HCT116 (cell line): Measurements from ENCODE around the gene KNTC1. TPM values are rescaled to one million over a fixed set of nuclear protein-coding genes. Genes with fewer than 3 reads are reported as not detected.

Experiments used
- ATAC-seq: fragments of 200-7000 bp; cut with Tn5 transposase; 2 replicates; pipeline ENCODE4 v1.9.1; 2020; ENCODE audit warnings: mild to moderate bottlenecking, moderate library complexity
- BruUV-seq: library from RNA; stranded (reverse); fragments of 400-500 nt; replicated peaks from 2 replicates; lab custom pipeline; 2021; lab: Mats Ljungman, UMichigan
- CTCF ChIA-PET: fragments of 300-600 bp; sonication (Branson Sonifier 250); formaldehyde crosslinking; loops from one replicate; lab custom pipeline; 2021; ENCODE audit warnings: antibody characterized with exemption; lab: Charles Lee
- POLR2A ChIA-PET: fragments of 300-600, 350-600 bp; sonication (Branson Sonifier 250); formaldehyde crosslinking; loops from one replicate; lab custom pipeline; 2021; ENCODE audit warnings: antibody characterized with exemption; lab: Charles Lee
- RAD21 ChIA-PET, 2 experiments: fragments of 300-600 bp; sonication (Branson Sonifier 250); formaldehyde crosslinking; loops; one replicate each; lab custom pipeline; 2023; ENCODE audit warnings: low total read pairs in 2 of 2; ENCODE audit not compliant: uncharacterized antibody in 2 of 2, unreplicated experiment in 2 of 2, low non-redundant PET in 1 of 2; lab: Charles Lee
- DNase-seq: peaks from one replicate; pipeline ENCODE4 v3.0.0-alpha.2; 2010; ENCODE audit warnings: low read depth, low spot score
- H2AFZ ChIP-seq: fragments of 200-600 bp; shearing (Covaris generic), sonication (generic); 2 replicates; pipeline ENCODE4 v1.6.1; 2017; ENCODE audit warnings: low read depth, mixed run types, mixed read lengths, antibody characterized with exemption, low read length; ENCODE audit not compliant: poor library complexity, severe bottlenecking
- H3K27ac ChIP-seq: 2 replicates; pipeline ENCODE4 v1.5.1; 2012; ENCODE audit warnings: low read depth, low read length
- H3K27me3 ChIP-seq: fragments of 200-600 bp; sonication (generic); 2 replicates; pipeline ENCODE4 v1.6.1; 2016; ENCODE audit warnings: mixed run types, low read length, mixed read lengths; ENCODE audit not compliant: insufficient read depth
- H3K36me3 ChIP-seq, 2 experiments: fragments of 200-500 bp in 1 of 2; fragments of 200-600 bp in 1 of 2; sonication (Bioruptor generic) in 1 of 2; sonication (generic) in 1 of 2; 2 replicates each; pipeline versions ENCODE4 v1.5.1 to v1.6.1; 2014 to 2016; ENCODE audit warnings: low read length in 2 of 2, inconsistent platforms in 1 of 2, mixed read lengths in 1 of 2, mixed run types in 1 of 2; ENCODE audit not compliant: insufficient read depth in 2 of 2, control insufficient read depth in 1 of 2
- H3K4me1 ChIP-seq, 2 experiments: fragments of 200-600 bp in 1 of 2; sonication (generic) in 1 of 2; 2 replicates each; pipeline versions ENCODE4 v1.5.1 to v1.6.1; 2012 to 2017; ENCODE audit warnings: low read length in 2 of 2, inconsistent platforms in 1 of 2, mild to moderate bottlenecking in 1 of 2, mixed read lengths in 1 of 2, mixed run types in 1 of 2, moderate library complexity in 1 of 2; ENCODE audit not compliant: insufficient read depth in 2 of 2, control insufficient read depth in 1 of 2
- H3K4me2 ChIP-seq: fragments of 200-600 bp; sonication (generic); 2 replicates; pipeline ENCODE4 v1.6.1; 2017; ENCODE audit warnings: mixed run types, low read length, mixed read lengths
- H3K4me3 ChIP-seq, 2 experiments: fragments of 200-600 bp in 1 of 2; sonication (generic) in 1 of 2; replicated peaks in 1 of 2; 2 replicates each; pipeline ENCODE4 v1.5.1; 2011 to 2016; ENCODE audit warnings: low read length in 2 of 2, control low read depth in 1 of 2, low read depth in 1 of 2, mild to moderate bottlenecking in 1 of 2, mixed read lengths in 1 of 2, mixed run types in 1 of 2
- H3K79me2 ChIP-seq: fragments of 200-600 bp; sonication (generic); 2 replicates; pipeline ENCODE4 v1.6.1; 2017; ENCODE audit warnings: mild to moderate bottlenecking, mixed run types, low read length, moderate library complexity, mixed read lengths; ENCODE audit not compliant: insufficient read depth
- H3K9ac ChIP-seq: fragments of 200-600 bp; sonication (generic); 2 replicates; pipeline ENCODE4 v1.6.1; 2016; ENCODE audit warnings: low read length, mixed read lengths
- H3K9me2 ChIP-seq: fragments of 200-600 bp; sonication (generic), shearing (Covaris generic); 2 replicates; pipeline ENCODE4 v1.6.1; 2017; ENCODE audit warnings: mixed run types, mild to moderate bottlenecking, moderate library complexity; ENCODE audit not compliant: insufficient read depth
- H3K9me3 ChIP-seq, 2 experiments: fragments of 200-500 bp in 1 of 2; fragments of 200-600 bp in 1 of 2; sonication (Bioruptor generic) in 1 of 2; sonication (generic) in 1 of 2; 2 replicates each; pipeline ENCODE4 v1.6.1; 2014 to 2017; ENCODE audit warnings: low read length in 2 of 2, mixed read lengths in 2 of 2, inconsistent platforms in 1 of 2, low read depth in 1 of 2, mild to moderate bottlenecking in 1 of 2, mixed run types in 1 of 2, moderate library complexity in 1 of 2; ENCODE audit not compliant: control insufficient read depth in 1 of 2, insufficient read depth in 1 of 2
- H4K20me1 ChIP-seq: fragments of 200-600 bp; sonication (generic), shearing (Covaris generic); 2 replicates; pipeline ENCODE4 v1.6.1; 2017; ENCODE audit warnings: mixed run types, mild to moderate bottlenecking, moderate library complexity; ENCODE audit not compliant: insufficient read depth
- ATF3 ChIP-seq: IDR thresholded peaks from 2 replicates; pipeline ENCODE4 v1.6.1; 2012
- CBX3 ChIP-seq: IDR thresholded peaks from 2 replicates; pipeline ENCODE4 v1.6.1; 2012; ENCODE audit warnings: low read depth
- CEBPB ChIP-seq: IDR thresholded peaks from 2 replicates; pipeline ENCODE4 v1.6.1; 2012; ENCODE audit warnings: low read depth
- EGR1 ChIP-seq: IDR thresholded peaks from 2 replicates; pipeline ENCODE4 v1.6.1; 2012; ENCODE audit warnings: low read depth
- ELF1 ChIP-seq: IDR thresholded peaks from 2 replicates; pipeline ENCODE4 v1.6.1; 2012; ENCODE audit warnings: low read depth, borderline replicate concordance
- EZH2phosphoT487 ChIP-seq: fragments of 200-600 bp; IDR thresholded peaks from 2 replicates; pipeline ENCODE4 v1.6.1; 2018; ENCODE audit warnings: antibody characterized with exemption, borderline replicate concordance
- FOSL1 ChIP-seq: IDR thresholded peaks from 2 replicates; pipeline ENCODE4 v1.6.1; 2012; ENCODE audit warnings: low read depth
- JUND ChIP-seq: IDR thresholded peaks from 2 replicates; pipeline ENCODE4 v1.6.1; 2012
- MAX ChIP-seq: IDR thresholded peaks from 2 replicates; pipeline ENCODE4 v1.6.1; 2012
- POLR2A ChIP-seq: IDR thresholded peaks from 2 replicates; pipeline ENCODE4 v1.7.0; 2011; ENCODE audit warnings: borderline replicate concordance; ENCODE audit not compliant: insufficient read depth, insufficient read length; ENCODE audit errors: extremely low read depth
- POLR2AphosphoS5 ChIP-seq: IDR thresholded peaks from 2 replicates; pipeline ENCODE4 v1.6.1; 2011; ENCODE audit warnings: mild to moderate bottlenecking, low read depth, low read length, moderate library complexity
- RAD21 ChIP-seq: IDR thresholded peaks from 2 replicates; pipeline ENCODE4 v1.6.1; 2012; ENCODE audit warnings: low read depth, mild to moderate bottlenecking
- SP1 ChIP-seq: IDR thresholded peaks from 2 replicates; pipeline ENCODE4 v1.6.1; 2012; ENCODE audit warnings: low read depth
- SRF ChIP-seq: IDR thresholded peaks from 2 replicates; pipeline ENCODE4 v1.6.1; 2012; ENCODE audit warnings: low read depth
- YY1 ChIP-seq: IDR thresholded peaks from 2 replicates; pipeline ENCODE4 v1.6.1; 2011; ENCODE audit warnings: low read length, low read depth, moderate library complexity, mild to moderate bottlenecking; ENCODE audit not compliant: insufficient replicate concordance; ENCODE audit errors: extremely low read depth
- ZFX ChIP-seq: fragments of 450-650 bp; IDR thresholded peaks from 2 replicates; pipeline ENCODE4 v1.6.1; 2017
- ZNF274 ChIP-seq: fragments of 200-500 bp; sonication (Bioruptor generic); IDR thresholded peaks from 2 replicates; pipeline ENCODE4 v1.6.1; 2014; ENCODE audit warnings: mild to moderate bottlenecking, low read depth, low read length, inconsistent platforms
- intact Hi-C: fragments of 100-400 bp; cut with micrococcal nuclease; formaldehyde crosslinking; loops from 2 replicates; pipeline ENCODE4 v1.10.0; 2022
- total RNA-seq: library from RNA; stranded (reverse); gene quantifications from one replicate; pipeline ENCODE4 v1.2.1, GENCODE V29; 2021; ENCODE audit not compliant: unreplicated experiment

KNTC1 gene
- total RNA-seq, 1 experiment from 2014 or later = 70.2 TPM

- H4K20me1 ChIP-seq = no peaks in the 10 kb centered on the region
- ChIA-PET POLR2A (no interaction called here), RAD21 (no interaction called here), CTCF (no interaction called here)
- no peaks in the 10 kb centered on the region; the same call in 1 of the 2 replicates for H3K79me2 ChIP-seq
- H3K4me1 ChIP-seq = no peaks in the 10 kb centered on the region
- no peak overlapping the region for H3K4me2 ChIP-seq
- no peak for ATAC-seq
- no peak for DNase-seq
- H3K9me2 ChIP-seq = no peaks in the 10 kb centered on the region
- H3K27me3 ChIP-seq = no peaks in the 10 kb centered on the region
- no peak overlapping the region for H3K9ac ChIP-seq
- no peak overlapping the region for H3K27ac ChIP-seq
- no peaks in the 10 kb centered on the region for H3K9me3 ChIP-seq
- TF ChIP-seq ZFX (no peak), JUND (no peak), SRF (no peak), POLR2A (no peak), EZH2phosphoT487 (no peak), MAX (no peak), ZNF274 (no peak), EGR1 (no peak), CBX3 (no peak), SP1 (no peak), CEBPB (no peak), YY1 (no peak), FOSL1 (no peak), RAD21 (no peak), POLR2AphosphoS5 (no peak), ATF3 (no peak), ELF1 (no peak)
- H3K4me3 ChIP-seq = no peak overlapping the region
- peaks cover 37 to 53% of the 10 kb centered on the region in 2 experiments for H3K36me3 ChIP-seq
- no peak overlapping the region for H2AFZ ChIP-seq
- intact Hi-C loops = no loop called here
- BruUV-seq = no TSS peak
Measured at GRCh38 chr12:122547330-122547729, 20.3 kb downstream of the KNTC1 start.
